H1 (cell line): ENCODE measurements around the gene SLC27A2. TPM values are rescaled to one million over a fixed set of nuclear protein-coding genes. Genes with fewer than 3 reads are reported as not detected.

Source experiments
- CTCF ChIA-PET: fragments of 300-600 bp; sonication (Branson Sonifier 250); formaldehyde crosslinking; loops from one replicate; lab custom pipeline; 2021; ENCODE audit not compliant: partially characterized antibody; lab: Charles Lee
- POLR2A ChIA-PET: fragments of 300-600 bp; sonication (Branson Sonifier 250); formaldehyde crosslinking; loops from one replicate; lab custom pipeline; 2021; ENCODE audit warnings: inconsistent platforms; ENCODE audit not compliant: partially characterized antibody; lab: Charles Lee
- DNase-seq, 2 experiments: peaks; one replicate each; pipeline versions ENCODE4 v3.0.0 to v3.0.0-alpha.2; 2010 to 2022; ENCODE audit warnings: low spot score in 2 of 2, low read depth in 1 of 2, mixed read lengths in 1 of 2
- FAIRE-seq: peaks from 2 replicates; lab custom pipeline; 2011; peaks lifted over from hg19 to GRCh38; lab: Jason Lieb, UNC
- H2AFZ ChIP-seq: 2 replicates; pipeline ENCODE4 v1.8.1; 2012; ENCODE audit warnings: low read length, inconsistent platforms
- H2AK5ac ChIP-seq: 2 replicates; pipeline ENCODE4 v1.6.1; 2013; ENCODE audit warnings: low read depth, low read length
- H2BK120ac ChIP-seq: replicated peaks from 2 replicates; pipeline ENCODE3; 2013; ENCODE audit warnings: low read depth, low read length, inconsistent platforms
- H2BK12ac ChIP-seq: 2 replicates; pipeline ENCODE4 v1.6.1; 2013; ENCODE audit warnings: low read depth, low read length
- H2BK15ac ChIP-seq: 2 replicates; pipeline ENCODE4 v1.6.1; 2013; ENCODE audit warnings: low read length
- H2BK20ac ChIP-seq: 2 replicates; pipeline ENCODE4 v1.6.1; 2013; ENCODE audit warnings: low read length
- H2BK5ac ChIP-seq: 2 replicates; pipeline ENCODE4 v1.6.1; 2013; ENCODE audit warnings: low read depth, low read length
- H3K14ac ChIP-seq: 2 replicates; pipeline ENCODE4 v1.6.1; 2013; ENCODE audit warnings: inconsistent platforms; ENCODE audit not compliant: insufficient read length
- H3K18ac ChIP-seq: 2 replicates; pipeline ENCODE4 v1.6.1; 2013; ENCODE audit warnings: low read length; ENCODE audit errors: extremely low read depth
- H3K23ac ChIP-seq: 2 replicates; pipeline ENCODE4 v1.6.1; 2013; ENCODE audit warnings: inconsistent platforms; ENCODE audit not compliant: insufficient read length
- H3K23me2 ChIP-seq: 2 replicates; pipeline ENCODE4 v1.6.1; 2013; ENCODE audit warnings: low read depth, low read length
- H3K27ac ChIP-seq: 2 replicates; pipeline ENCODE4 v1.6.1; 2011; ENCODE audit warnings: low read depth, low read length, inconsistent platforms
- H3K27me3 ChIP-seq, 4 experiments: replicated peaks in 1 of 4; 1 replicate in 1 of 4; 2 replicates in 3 of 4; pipeline versions ENCODE4 v1.6.1 to v1.8.1; 2011 to 2013; ENCODE audit warnings: low read length in 3 of 4, mild to moderate bottlenecking in 3 of 4, inconsistent platforms in 2 of 4, mixed read lengths in 2 of 4, moderate library complexity in 1 of 4; ENCODE audit not compliant: control insufficient read depth in 3 of 4, insufficient read depth in 3 of 4; ENCODE audit errors: extremely low read depth in 1 of 4
- H3K36me3 ChIP-seq, 4 experiments: 2 replicates each; pipeline versions ENCODE4 v1.6.1 to v1.8.1; 2011 to 2013; ENCODE audit warnings: mild to moderate bottlenecking in 4 of 4, low read length in 3 of 4, moderate library complexity in 2 of 4, control low read depth in 1 of 4, inconsistent platforms in 1 of 4; ENCODE audit not compliant: insufficient read depth in 4 of 4, control insufficient read depth in 2 of 4
- H3K4ac ChIP-seq: replicated peaks from 2 replicates; pipeline ENCODE3; 2013; ENCODE audit warnings: low read length, low read depth, mixed read lengths, inconsistent platforms; ENCODE audit not compliant: insufficient read length
- H3K4me1 ChIP-seq, 4 experiments: replicated peaks in 1 of 4; 1 replicate in 1 of 4; 2 replicates in 3 of 4; pipeline versions ENCODE4 v1.6.1 to v1.8.1; 2011 to 2013; ENCODE audit warnings: low read length in 3 of 4, inconsistent platforms in 2 of 4, mixed read lengths in 1 of 4; ENCODE audit not compliant: insufficient read depth in 4 of 4, control insufficient read depth in 3 of 4
- H3K4me2 ChIP-seq, 2 experiments: 2 replicates each; pipeline versions ENCODE4 v1.6.1 to v1.8.1; 2011 to 2013; ENCODE audit warnings: low read depth in 2 of 2, low read length in 2 of 2, control low read depth in 1 of 2, inconsistent platforms in 1 of 2, mild to moderate bottlenecking in 1 of 2; ENCODE audit not compliant: insufficient read depth in 1 of 2
- H3K4me3 ChIP-seq, 4 experiments: fragments of 200-600, 300-600 bp in 1 of 4; sonication (generic), shearing (Covaris generic), sonication (Bioruptor Twin) in 1 of 4; 2 replicates each; pipeline versions ENCODE4 v1.5.1 to v1.8.1; 2011 to 2016; ENCODE audit warnings: low read length in 4 of 4, low read depth in 3 of 4, control low read depth in 2 of 4, inconsistent platforms in 2 of 4, mild to moderate bottlenecking in 2 of 4, mixed read lengths in 1 of 4, moderate library complexity in 1 of 4; ENCODE audit not compliant: insufficient read depth in 2 of 4; ENCODE audit errors: extremely low read depth in 1 of 4
- H3K56ac ChIP-seq: replicated peaks from 2 replicates; pipeline ENCODE3; 2013; ENCODE audit warnings: low read depth, mild to moderate bottlenecking, mixed read lengths, low read length, inconsistent platforms; ENCODE audit not compliant: insufficient read length
- H3K79me1 ChIP-seq: 2 replicates; pipeline ENCODE4 v1.6.1; 2013; ENCODE audit warnings: low read depth, low read length, control low read depth
- H3K79me2 ChIP-seq, 2 experiments: 2 replicates each; pipeline versions ENCODE4 v1.6.1 to v1.8.1; 2012 to 2013; ENCODE audit warnings: low read length in 2 of 2, mild to moderate bottlenecking in 2 of 2, inconsistent platforms in 1 of 2; ENCODE audit not compliant: insufficient read depth in 2 of 2, control insufficient read depth in 1 of 2
- H3K9ac ChIP-seq, 4 experiments: replicated peaks in 1 of 4; 1 replicate in 1 of 4; 2 replicates in 3 of 4; pipeline versions ENCODE4 v1.6.1 to v1.8.1; 2011 to 2013; ENCODE audit warnings: low read depth in 3 of 4, low read length in 3 of 4, control low read depth in 2 of 4, mild to moderate bottlenecking in 2 of 4, moderate library complexity in 2 of 4, inconsistent platforms in 1 of 4; ENCODE audit errors: extremely low read depth in 1 of 4
- H3K9me3 ChIP-seq, 2 experiments: 2 replicates each; pipeline versions ENCODE4 v1.6.1 to v1.8.1; 2012 to 2013; ENCODE audit warnings: mild to moderate bottlenecking in 2 of 2, moderate library complexity in 2 of 2, control low read depth in 1 of 2, inconsistent platforms in 1 of 2, low read depth in 1 of 2, low read length in 1 of 2, mixed read lengths in 1 of 2; ENCODE audit not compliant: insufficient read depth in 2 of 2
- H4K20me1 ChIP-seq, 2 experiments: replicated peaks in 1 of 2; 2 replicates each; pipeline versions ENCODE3 to v1.8.1; 2011 to 2013; ENCODE audit warnings: inconsistent platforms in 2 of 2, low read length in 2 of 2, mild to moderate bottlenecking in 1 of 2; ENCODE audit not compliant: insufficient read depth in 2 of 2, control insufficient read depth in 1 of 2
- H4K5ac ChIP-seq: 2 replicates; pipeline ENCODE4 v1.6.1; 2013; ENCODE audit warnings: low read length, low read depth, mixed read lengths, inconsistent platforms; ENCODE audit not compliant: insufficient read length
- H4K8ac ChIP-seq: 2 replicates; pipeline ENCODE4 v1.8.0; 2013; ENCODE audit warnings: mild to moderate bottlenecking, moderate library complexity, low read length, inconsistent platforms; ENCODE audit not compliant: insufficient read depth; ENCODE audit errors: extremely low read depth
- H4K91ac ChIP-seq: replicated peaks from 2 replicates; pipeline ENCODE3; 2013; ENCODE audit warnings: low read length, mixed read lengths, inconsistent platforms; ENCODE audit not compliant: insufficient read length
- ATF2 ChIP-seq: IDR thresholded peaks from 2 replicates; pipeline ENCODE4 v1.6.1; 2012; ENCODE audit warnings: low read length, inconsistent platforms
- CHD2 ChIP-seq: IDR thresholded peaks from 2 replicates; pipeline ENCODE4 v1.6.1; 2012; ENCODE audit warnings: low read length, improper control_type of control experiment
- EP300 ChIP-seq, 2 experiments: IDR thresholded peaks; 1 replicate in 1 of 2; 2 replicates in 1 of 2; pipeline ENCODE4 v1.6.1; 2011 to 2012; ENCODE audit warnings: low read depth in 2 of 2, low read length in 2 of 2, mild to moderate bottlenecking in 2 of 2, borderline replicate concordance in 1 of 2, inconsistent platforms in 1 of 2, moderate library complexity in 1 of 2
- POLR2AphosphoS5 ChIP-seq: IDR thresholded peaks from 2 replicates; pipeline ENCODE4 v1.6.1; 2011; ENCODE audit warnings: low read depth, low read length
- POU5F1 ChIP-seq: IDR thresholded peaks from 2 replicates; pipeline ENCODE4 v1.6.1; 2011; ENCODE audit warnings: low read depth, mild to moderate bottlenecking, low read length, moderate library complexity
- RNF2 ChIP-seq: fragments of 200-900, 300-1000 bp; sonication (generic); IDR thresholded peaks from 2 replicates; pipeline ENCODE4 v1.7.1; 2016; ENCODE audit warnings: borderline replicate concordance, low read depth, mild to moderate bottlenecking, antibody characterized with exemption, low read length; ENCODE audit not compliant: poor library complexity, severe bottlenecking; ENCODE audit errors: missing control alignments
- SIRT6 ChIP-seq: IDR thresholded peaks from one replicate; pipeline ENCODE4 v1.7.1; 2012; ENCODE audit warnings: low read length, inconsistent platforms
- SIX5 ChIP-seq: IDR thresholded peaks from 2 replicates; pipeline ENCODE4 v1.6.1; 2011; ENCODE audit warnings: mild to moderate bottlenecking, low read depth, low read length
- SP1 ChIP-seq: IDR thresholded peaks from 2 replicates; pipeline ENCODE4 v1.6.1; 2011; ENCODE audit warnings: low read depth, low read length
- SP2 ChIP-seq: IDR thresholded peaks from 2 replicates; pipeline ENCODE4 v1.6.1; 2012; ENCODE audit warnings: mild to moderate bottlenecking, low read length, inconsistent platforms
- TCF12 ChIP-seq: IDR thresholded peaks from 2 replicates; pipeline ENCODE4 v1.6.1; 2011; ENCODE audit warnings: low read depth, mild to moderate bottlenecking, low read length
- WGBS, 2 experiments: shearing (Covaris generic) in 1 of 2; methylation state at CpG; one replicate each; pipeline versions ENCODE4 v1.1.6 to v1.1.7; 2013 to 2015; ENCODE audit warnings: low lambda C conversion rate in 2 of 2, mixed read lengths in 2 of 2, inconsistent platforms in 1 of 2, low coverage in 1 of 2, missing lambda C conversion rate in 1 of 2; ENCODE audit not compliant: insufficient replicate concordance in 2 of 2, insufficient coverage in 1 of 2, insufficient read length in 1 of 2; ENCODE audit errors: extremely low coverage in 1 of 2, missing lambda C conversion rate in 1 of 2; 5-methylcytosine and 5-hydroxymethylcytosine counted together
- polyA plus RNA-seq, 7 experiments: library from polyadenylated mRNA; depleted of rRNA in 3 of 7; stranded (reverse) in 5 of 7; unstranded in 2 of 7; fragments of >200 nt in 5 of 7; fragments of 200-250 nt in 2 of 7; gene quantifications; 1 replicate in 5 of 7; 2 replicates in 1 of 7; 4 replicates in 1 of 7; pipeline versions ENCODE4 v1.2.1 to v1.2.3, GENCODE V29; 2011 to 2013; ENCODE audit warnings: missing spikeins in 2 of 7, mixed read lengths in 2 of 7
- total RNA-seq: library from RNA; stranded (reverse); fragmentation: NEBNext Ultra II Directional; extraction: Animal tissue kit (Norgen Biotek cat#: 25700); gene quantifications from 2 replicates; pipeline ENCODE4 v1.2.1, GENCODE V29; 2021

The SLC27A2 gene
- total and polyA plus RNA-seq, 2 of the 8 experiments (the other 6 are each of a cell fraction or from before 2014, with no cell fraction given), result 5.6 to 5.8 TPM

GRCh38 chr15:50259276-50259675 lies 77.3 kb downstream of the SLC27A2 start:
- no peak overlapping the region for H2AK5ac ChIP-seq
- H3K23ac ChIP-seq, result no peak overlapping the region
- no peak overlapping the region for H3K4me2 ChIP-seq
- ChIA-PET CTCF (interaction anchor here (0.6 to 1.1 kb wide), 4 partner anchors 19 to 106 kb away, joined by 3 to 4 read pairs (median 3); no protein-coding TSS in a partner anchor), POLR2A (interaction anchor here (0.5 to 1.0 kb wide), 2 partner anchors 96 to 1546 kb away, joined by 3 to 4 read pairs; partner anchors contain the start of gene GABPB1)
- H4K91ac ChIP-seq, result no peak overlapping the region
- no peaks in the 10 kb centered on the region for H3K23me2 ChIP-seq
- no peaks in the 10 kb centered on the region for H3K27me3 ChIP-seq
- DNase-seq (peak in 1 of 2 experiments; percentile 20), FAIRE-seq (no peak)
- H3K36me3 ChIP-seq, result no peaks in the 10 kb centered on the region
- no peak overlapping the region for H3K9ac ChIP-seq
- no peak overlapping the region for H3K56ac ChIP-seq
- no peak overlapping the region for H3K4ac ChIP-seq
- TF ChIP-seq CHD2 (no peak), RNF2 (no peak), POLR2AphosphoS5 (no peak), TCF12 (no peak), SP1 (no peak), ATF2 (no peak), SIRT6 (no peak), EP300 (IDR thresholded peaks at IDR 0.05; ENCODE audit: borderline replicate concordance in 1 of 2, low read depth in 2 of 2, low read length in 2 of 2) (no peak), SP2 (no peak), SIX5 (no peak), POU5F1 (no peak)
- no peak overlapping the region for H2BK20ac ChIP-seq
- no peak overlapping the region for H4K5ac ChIP-seq
- H2AFZ ChIP-seq, result no peak overlapping the region
- H3K14ac ChIP-seq, result no peak overlapping the region
- H4K8ac ChIP-seq, result no peak overlapping the region
- H3K79me1 ChIP-seq, result no peaks in the 10 kb centered on the region
- H3K9me3 ChIP-seq, result no peaks in the 10 kb centered on the region
- H2BK5ac ChIP-seq, result no peak overlapping the region
- no peak overlapping the region for H2BK15ac ChIP-seq
- H4K20me1 ChIP-seq, result no peaks in the 10 kb centered on the region
- no peak overlapping the region for H2BK120ac ChIP-seq
- 87% methylated on average over 5 of the region's 5 CpGs; no CpG with 5 or more reads in 1 of the 2 experiments for WGBS, 2 experiments
- no peak overlapping the region for H3K4me3 ChIP-seq
- H3K4me1 ChIP-seq, result no peaks in the 10 kb centered on the region
- H3K79me2 ChIP-seq, result no peaks in the 10 kb centered on the region
- no peak overlapping the region for H3K27ac ChIP-seq
- no peak overlapping the region for H2BK12ac ChIP-seq
- no peak overlapping the region for H3K18ac ChIP-seq
